RWPE1 (cell line): ENCODE results near the gene TMOD4.

Experiments used
- CTCF ChIA-PET: fragments of 350-600 bp; sonication (Branson Sonifier 250); formaldehyde crosslinking; extraction: SDS; loops from one replicate; lab custom pipeline; 2021; lab: Yijun Ruan, JAX
- POLR2A ChIA-PET: fragments of 400-600 bp; formaldehyde crosslinking; extraction: SDS; loops from one replicate; lab custom pipeline; 2020; ENCODE audit warnings: antibody characterized with exemption; ENCODE audit not compliant: low non-redundant PET; lab: Yijun Ruan, JAX
- DNase-seq: peaks from one replicate; pipeline ENCODE4 v3.0.0; 2012; ENCODE audit warnings: low spot score
- H3K27ac ChIP-seq: fragments of 450-650 bp; 2 replicates; pipeline ENCODE4 v1.5.1; 2017
- CTCF ChIP-seq: fragments of 450-650 bp; conservative IDR thresholded peaks from 2 replicates; pipeline ENCODE4 v1.5.1; 2017; ENCODE audit warnings: low read depth, mild to moderate bottlenecking

The TMOD4 gene

GRCh38 chr1:151135433-151136385 is 40.1 kb downstream of the TMOD4 start:
- POLR2A ChIA-PET = no interaction called here
- DNase-seq = no peak
- H3K27ac ChIP-seq = no peak overlapping the region
- no peak for TF ChIP-seq CTCF
- CTCF ChIA-PET = interaction anchor here (0.5 to 1.3 kb wide), 3 partner anchors 17 to 860 kb away, joined by 3 read pairs; no protein-coding TSS in a partner anchor

GRCh38 chr1:151134991-151135390 is 40.8 kb downstream of the TMOD4 start:
- no peak for DNase-seq
- H3K27ac ChIP-seq = no peak overlapping the region
- POLR2A ChIA-PET = no interaction called here
- TF ChIP-seq CTCF = no peak
- CTCF ChIA-PET = interaction anchor here (0.6 to 1.3 kb wide), 3 partner anchors 10 to 35 kb away, joined by 3 to 4 read pairs (median 3); no protein-coding TSS in a partner anchor

GRCh38 chr1:151134396-151134795 is 41.4 kb downstream of the TMOD4 start:
- ChIA-PET CTCF (interaction anchor here (0.6 to 1.0 kb wide), 2 partner anchors 10 to 225 kb away, joined by 3 to 4 read pairs; no protein-coding TSS in a partner anchor), POLR2A (no interaction called here)
- no peak for TF ChIP-seq CTCF
- no peak overlapping the region for H3K27ac ChIP-seq
- DNase-seq = no peak

GRCh38 chr1:151133018-151133806 is 42.6 kb downstream of the TMOD4 start:
- ChIA-PET POLR2A (no interaction called here), CTCF (interaction anchor here (0.6 kb wide), 1 partner anchor 118 kb away, joined by 3 read pairs; no protein-coding TSS in a partner anchor)
- no peak for TF ChIP-seq CTCF
- no peak overlapping the region for H3K27ac ChIP-seq
- DNase-seq = no peak

GRCh38 chr1:151132335-151133017 is 43.3 kb downstream of the TMOD4 start:
- H3K27ac ChIP-seq = no peak overlapping the region
- no peak for DNase-seq
- TF ChIP-seq CTCF = no peak
- CTCF ChIA-PET = interaction anchor here (0.6 kb wide), 1 partner anchor 335 kb away, joined by 3 read pairs; no protein-coding TSS in a partner anchor
- POLR2A ChIA-PET = no interaction called here
